Cardiac muscle cell (in vitro differentiated cells and primary cell): ENCODE results near the gene CLIC2. TPM values are rescaled to one million over a fixed set of nuclear protein-coding genes. Genes with fewer than 3 reads are reported as not detected.
"Not testable (repeated sequence)": the region's sequence is repeated elsewhere in the genome, so short reads cannot be mapped to it uniquely, and the experiment has no call there.

Experiments
- DNase-seq, 2 donors: peaks; one replicate each; pipeline versions ENCODE4 v3.0.0 to v3.0.0-alpha.2; 2010 to 2017; ENCODE audit warnings: low read depth in 1 of 2, low spot score in 1 of 2
- H3K27ac ChIP-seq: fragments of 200-600 bp; sonication (generic); 2 replicates; pipeline ENCODE4 v1.5.1; 2016
- H3K27me3 ChIP-seq: fragments of 200-600 bp; sonication (generic); 2 replicates; pipeline ENCODE4 v1.6.0; 2016; ENCODE audit warnings: control low read depth
- H3K36me3 ChIP-seq: fragments of 200-600 bp; sonication (generic); 2 replicates; pipeline ENCODE4 v1.5.1; 2016; ENCODE audit warnings: control low read depth
- H3K4me1 ChIP-seq: fragments of 200-600 bp; sonication (generic); 2 replicates; pipeline ENCODE4 v1.8.1; 2017; ENCODE audit warnings: low read depth, mild to moderate bottlenecking, mixed run types
- H3K4me3 ChIP-seq: fragments of 200-600 bp; sonication (generic); 2 replicates; pipeline ENCODE4 v1.5.1; 2016; ENCODE audit warnings: mild to moderate bottlenecking
- H3K9me3 ChIP-seq: fragments of 200-600 bp; sonication (generic); 2 replicates; pipeline ENCODE4 v1.5.1; 2017; ENCODE audit warnings: low read depth, mild to moderate bottlenecking, control low read depth
- polyA plus RNA-seq: library from polyadenylated mRNA; unstranded; fragments of >200 nt; fragmentation: Nextera tagmentation; extraction: Ambion mirVana; gene quantifications from 2 replicates; pipeline ENCODE4 v1.2.1, GENCODE V29; 2016
- total RNA-seq: library from RNA; depleted of rRNA; stranded (reverse); fragments of >200 nt; gene quantifications from 2 replicates; pipeline ENCODE4 v1.2.3, GENCODE V29; 2016
- TF ChIP-seq, protein P1 (sequence below): IDR thresholded peaks from 2 replicates; pipeline ENCODE4 v1.5.1; 2012; ENCODE audit warnings: low read depth, mild to moderate bottlenecking, low read length

Gene CLIC2
- total and polyA plus RNA-seq, 2 experiments from 2014 or later: 0.06 TPM; not detected in 1

DNA sequence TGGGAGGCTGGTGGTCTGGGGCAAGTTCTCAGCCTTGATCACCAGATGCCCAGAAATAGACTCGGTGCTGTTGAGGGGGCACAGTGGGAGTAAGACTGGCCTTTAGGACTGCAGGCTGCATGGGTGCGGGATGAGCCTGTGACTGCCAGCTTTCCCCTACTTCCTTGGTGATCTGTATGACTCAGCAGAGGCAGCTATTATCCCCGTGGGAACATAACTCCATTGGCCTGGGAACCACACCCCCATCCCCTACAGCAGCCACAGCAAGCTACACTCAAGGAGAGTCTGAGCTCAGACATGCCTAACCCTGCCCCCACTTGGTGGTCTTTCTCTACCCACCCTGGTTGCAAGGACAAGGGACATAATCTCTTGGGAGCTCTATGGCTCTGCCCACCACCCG is 20.6 kb downstream of the CLIC2 start:
- H3K4me1 ChIP-seq: no peaks in the 10 kb centered on the region
- H3K4me3 ChIP-seq: no peak overlapping the region
- no peaks in the 10 kb centered on the region for H3K27me3 ChIP-seq
- no peaks in the 10 kb centered on the region for H3K36me3 ChIP-seq
- H3K27ac ChIP-seq: no peak overlapping the region
- TF ChIP-seq, protein P1, sequence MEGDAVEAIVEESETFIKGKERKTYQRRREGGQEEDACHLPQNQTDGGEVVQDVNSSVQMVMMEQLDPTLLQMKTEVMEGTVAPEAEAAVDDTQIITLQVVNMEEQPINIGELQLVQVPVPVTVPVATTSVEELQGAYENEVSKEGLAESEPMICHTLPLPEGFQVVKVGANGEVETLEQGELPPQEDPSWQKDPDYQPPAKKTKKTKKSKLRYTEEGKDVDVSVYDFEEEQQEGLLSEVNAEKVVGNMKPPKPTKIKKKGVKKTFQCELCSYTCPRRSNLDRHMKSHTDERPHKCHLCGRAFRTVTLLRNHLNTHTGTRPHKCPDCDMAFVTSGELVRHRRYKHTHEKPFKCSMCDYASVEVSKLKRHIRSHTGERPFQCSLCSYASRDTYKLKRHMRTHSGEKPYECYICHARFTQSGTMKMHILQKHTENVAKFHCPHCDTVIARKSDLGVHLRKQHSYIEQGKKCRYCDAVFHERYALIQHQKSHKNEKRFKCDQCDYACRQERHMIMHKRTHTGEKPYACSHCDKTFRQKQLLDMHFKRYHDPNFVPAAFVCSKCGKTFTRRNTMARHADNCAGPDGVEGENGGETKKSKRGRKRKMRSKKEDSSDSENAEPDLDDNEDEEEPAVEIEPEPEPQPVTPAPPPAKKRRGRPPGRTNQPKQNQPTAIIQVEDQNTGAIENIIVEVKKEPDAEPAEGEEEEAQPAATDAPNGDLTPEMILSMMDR: no peak
- DNase-seq: no peak
- H3K9me3 ChIP-seq: no peaks in the 10 kb centered on the region

DNA sequence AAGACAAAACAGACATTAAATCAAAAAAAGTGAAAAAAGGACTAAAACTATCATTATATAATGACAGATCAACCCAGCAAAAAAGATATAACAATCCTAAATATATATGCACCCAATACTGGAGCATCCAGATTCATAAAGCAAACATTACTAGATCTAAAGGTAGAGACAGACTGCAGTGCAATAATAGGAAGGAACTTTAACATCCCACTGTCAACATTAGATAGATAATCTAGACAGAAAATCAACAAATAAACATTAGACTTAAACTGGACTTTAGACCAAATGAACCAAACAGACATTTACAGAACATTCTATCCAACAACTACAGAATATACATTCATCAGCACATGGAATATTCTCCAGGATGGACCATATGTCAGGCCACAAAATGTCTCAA is 40.6 kb downstream of the CLIC2 start:
- H3K27me3 ChIP-seq: no peaks in the 10 kb centered on the region
- H3K27ac ChIP-seq: no peak overlapping the region
- no peak overlapping the region for H3K4me3 ChIP-seq
- H3K9me3 ChIP-seq: no peaks in the 10 kb centered on the region
- no peaks in the 10 kb centered on the region for H3K4me1 ChIP-seq
- DNase-seq: no peak
- TF ChIP-seq, protein P1: no peak
- H3K36me3 ChIP-seq: no peaks in the 10 kb centered on the region

DNA sequence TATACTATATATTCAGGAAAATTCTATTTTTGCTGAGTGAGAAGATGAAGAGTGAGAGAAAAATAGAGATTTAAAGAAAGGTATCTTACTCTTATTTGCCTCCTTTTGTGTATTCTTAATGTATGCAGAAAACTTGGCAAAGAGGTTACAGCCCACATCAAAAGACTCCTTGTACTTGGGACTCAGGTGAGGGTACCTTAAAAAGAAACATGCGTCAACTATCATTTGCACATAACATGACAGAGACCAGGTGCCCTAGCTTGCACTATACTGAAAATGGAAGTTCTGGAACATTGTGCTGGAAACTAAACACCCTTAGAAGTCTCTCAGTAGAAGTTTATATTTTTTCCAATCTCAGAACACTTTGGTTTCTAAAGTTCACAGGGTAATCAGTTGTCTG is 54.5 kb downstream of the CLIC2 start:
- H3K27me3 ChIP-seq: no peaks in the 10 kb centered on the region
- no peak overlapping the region for H3K27ac ChIP-seq
- H3K9me3 ChIP-seq: no peaks in the 10 kb centered on the region
- DNase-seq: no peak
- no peaks in the 10 kb centered on the region for H3K36me3 ChIP-seq
- TF ChIP-seq, protein P1: no peak
- no peaks in the 10 kb centered on the region for H3K4me1 ChIP-seq
- no peak overlapping the region for H3K4me3 ChIP-seq

DNA sequence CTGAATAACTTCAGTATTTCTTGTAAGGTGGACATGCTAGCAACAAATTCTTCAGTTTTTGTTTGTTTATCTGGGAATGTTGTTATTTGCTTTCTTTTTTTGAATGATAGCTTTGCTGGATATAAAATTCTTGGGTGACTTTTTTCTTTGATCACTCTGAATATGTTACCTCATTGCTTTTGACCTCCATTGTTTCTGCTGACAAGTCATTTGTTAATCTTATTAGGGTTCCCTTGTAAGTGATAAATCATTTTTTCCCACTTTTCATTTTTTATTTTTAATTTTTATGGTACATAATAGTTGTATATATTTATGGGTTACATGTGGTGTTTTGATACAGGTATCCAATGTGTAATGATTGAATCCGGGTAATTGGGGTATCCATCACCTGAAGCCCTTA is 63.4 kb downstream of the CLIC2 start:
- TF ChIP-seq, protein P1: no peak
- no peaks in the 10 kb centered on the region for H3K4me1 ChIP-seq

DNA sequence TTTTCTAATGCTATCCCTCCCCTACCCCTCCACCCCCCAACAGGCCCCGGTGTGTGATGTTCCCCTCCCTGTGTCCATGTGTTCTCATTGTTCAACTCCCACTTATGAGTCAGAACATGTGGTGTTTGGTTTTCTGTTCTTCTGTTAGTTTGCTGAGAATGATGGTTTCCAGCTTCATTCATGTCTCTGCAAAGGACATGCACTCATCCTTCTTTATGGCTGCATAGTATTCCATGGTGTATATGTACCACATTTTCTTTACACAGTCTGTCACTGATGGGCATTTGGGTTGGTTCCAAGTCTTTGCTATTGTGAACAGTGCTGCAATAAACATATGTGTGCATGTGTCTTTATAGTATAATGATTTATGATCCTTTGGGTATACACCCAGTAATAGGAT is 66.4 kb downstream of the CLIC2 start:
- not testable (repeated sequence) for H3K4me1 ChIP-seq, H3K27me3 ChIP-seq, H3K36me3 ChIP-seq, H3K9me3 ChIP-seq, H3K27ac ChIP-seq, DNase-seq, H3K4me3 ChIP-seq

More for the DNA sequence above, 63.4 kb downstream of the CLIC2 start:
- H3K27me3 ChIP-seq: no peaks in the 10 kb centered on the region
- no peaks in the 10 kb centered on the region for H3K36me3 ChIP-seq
- no peak for DNase-seq
- no peak overlapping the region for H3K4me3 ChIP-seq
- no peak overlapping the region for H3K27ac ChIP-seq
- peaks cover 2% of the 10 kb centered on the region for H3K9me3 ChIP-seq

DNA sequence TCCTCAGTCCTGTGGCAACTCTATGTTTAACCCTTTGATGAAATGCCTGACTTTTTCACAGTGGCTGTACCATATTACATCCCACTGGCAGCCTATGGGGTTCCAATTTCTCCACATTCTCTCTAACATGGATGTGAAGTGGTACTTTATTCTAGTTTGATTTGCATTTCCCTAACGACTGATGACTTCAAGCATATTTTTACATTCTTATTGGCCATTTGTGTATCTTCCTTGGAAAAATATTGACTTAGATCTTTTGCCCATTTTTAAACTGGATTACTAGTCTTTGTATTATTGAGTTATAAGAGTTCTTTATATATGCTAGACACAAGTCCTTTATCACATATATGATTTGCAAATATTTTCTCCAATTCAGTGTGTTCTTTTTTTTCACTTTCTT is 68.0 kb downstream of the CLIC2 start:
- no peak overlapping the region for H3K4me3 ChIP-seq

More for the DNA sequence above, 68.0 kb downstream of the CLIC2 start:
- TF ChIP-seq, protein P1: no peak
- no peak overlapping the region for H3K27ac ChIP-seq
- H3K4me1 ChIP-seq: no peaks in the 10 kb centered on the region
- no peaks in the 10 kb centered on the region for H3K36me3 ChIP-seq
- DNase-seq: no peak
- H3K27me3 ChIP-seq: no peaks in the 10 kb centered on the region
- H3K9me3 ChIP-seq: peaks cover 1% of the 10 kb centered on the region
